Tibial artery (tissue), 4 donors: ENCODE measurements around the gene HLA-DMB.

ENCODE experiments used
- DNase-seq, 2 donors: peaks; one replicate each; pipeline ENCODE4 v3.0.0-alpha.2; 2019
- H3K27ac ChIP-seq, 2 donors: fragments of 200-600 bp; sonication (generic) in 1 of 2; 1 replicate in 1 of 2; 2 replicates in 1 of 2; pipeline ENCODE4 v1.5.1; 2018 to 2019; ENCODE audit warnings: mild to moderate bottlenecking in 1 of 2
- H3K27me3 ChIP-seq, 2 donors: fragments of 200-600 bp; sonication (generic) in 1 of 2; one replicate each; pipeline versions ENCODE4 v1.5.1 to v1.6.0; 2016 to 2019
- H3K36me3 ChIP-seq, 3 donors: fragments of 200-600 bp; sonication (generic) in 2 of 3; one replicate each; pipeline ENCODE4 v1.5.1; 2016 to 2019; ENCODE audit warnings: mild to moderate bottlenecking in 2 of 3
- H3K4me1 ChIP-seq, 4 donors: fragments of 200-600 bp; sonication (generic) in 2 of 4; 1 replicate in 3 of 4; 2 replicates in 1 of 4; pipeline ENCODE4 v1.5.1; 2016 to 2019
- H3K4me3 ChIP-seq, 2 donors: fragments of 200-600 bp; sonication (generic) in 1 of 2; 1 replicate in 1 of 2; 2 replicates in 1 of 2; pipeline ENCODE4 v1.5.1; 2018 to 2019; ENCODE audit warnings: mild to moderate bottlenecking in 2 of 2
- H3K9me3 ChIP-seq, 3 donors: fragments of 200-600 bp; sonication (generic) in 1 of 3; one replicate each; pipeline ENCODE4 v1.5.1; 2016 to 2019
- CTCF ChIP-seq, 2 experiments: fragments of 200-600 bp in 1 of 2; fragments of 450-650 bp in 1 of 2; IDR thresholded peaks; one replicate each; pipeline ENCODE4 v1.5.1; 2017 to 2019; ENCODE audit warnings: antibody characterized with exemption in 2 of 2, mild to moderate bottlenecking in 1 of 2, moderate library complexity in 1 of 2
- intact Hi-C: fragments of 100-400 bp; cut with DNase I; formaldehyde crosslinking; loops from one replicate; pipeline ENCODE4 v1.15.0; 2023; ENCODE audit warnings: low total_unique reads

The HLA-DMB gene

GRCh38 chr6:32950449-32950848, 9.6 kb upstream of the HLA-DMB start:
- DNase-seq, result peak in 1 of 2 donors; percentile 57
- no peak overlapping the region for H3K27ac ChIP-seq
- intact Hi-C loops, result loop anchor here (10.0 kb wide), 1 partner anchor 66 kb away; no protein-coding TSS in a partner anchor
- H3K9me3 ChIP-seq, result peaks cover 0 to 3% (median 0%) of the 10 kb centered on the region in 3 donors
- H3K36me3 ChIP-seq, result no peaks in the 10 kb centered on the region
- no peak overlapping the region for H3K4me3 ChIP-seq
- peaks cover 0 to 11% (median 5%) of the 10 kb centered on the region in 4 donors for H3K4me1 ChIP-seq
- TF ChIP-seq CTCF (IDR thresholded peaks at IDR 0.05), result no peak
- H3K27me3 ChIP-seq, result no peaks in the 10 kb centered on the region

- H3K4me1 ChIP-seq, result peaks cover 0 to 11% (median 5%) of the 10 kb centered on the region in 4 donors
- intact Hi-C loops, result loop anchor here (10.0 kb wide), 1 partner anchor 65 kb away; no protein-coding TSS in a partner anchor
- no peak for DNase-seq
- H3K4me3 ChIP-seq, result no peak overlapping the region
- no peaks in the 10 kb centered on the region for H3K36me3 ChIP-seq
- peaks cover 0 to 3% (median 0%) of the 10 kb centered on the region in 3 donors for H3K9me3 ChIP-seq
- no peak overlapping the region for H3K27ac ChIP-seq
- H3K27me3 ChIP-seq, result peaks cover 0 to 2% of the 10 kb centered on the region in 2 donors
- TF ChIP-seq CTCF (IDR thresholded peaks at IDR 0.05), result no peak
These were observed 9.2 kb upstream of the HLA-DMB start for GRCh38 chr6:32950010-32950409.

GRCh38 chr6:32949113-32949512, 8.3 kb upstream of the HLA-DMB start:
- Histone ChIP-seq H3K4me3 (no peak overlapping the region), H3K27me3 (peaks cover 0 to 3% of the 10 kb centered on the region in 2 donors), H3K4me1 (peaks cover 0 to 11% (median 5%) of the 10 kb centered on the region in 4 donors), H3K9me3 (peaks cover 0 to 3% (median 0%) of the 10 kb centered on the region in 3 donors), H3K27ac (no peak overlapping the region), H3K36me3 (no peaks in the 10 kb centered on the region)
- no peak for DNase-seq
- intact Hi-C loops, result no loop called here
- TF ChIP-seq CTCF (IDR thresholded peaks at IDR 0.05), result no peak

DNA sequence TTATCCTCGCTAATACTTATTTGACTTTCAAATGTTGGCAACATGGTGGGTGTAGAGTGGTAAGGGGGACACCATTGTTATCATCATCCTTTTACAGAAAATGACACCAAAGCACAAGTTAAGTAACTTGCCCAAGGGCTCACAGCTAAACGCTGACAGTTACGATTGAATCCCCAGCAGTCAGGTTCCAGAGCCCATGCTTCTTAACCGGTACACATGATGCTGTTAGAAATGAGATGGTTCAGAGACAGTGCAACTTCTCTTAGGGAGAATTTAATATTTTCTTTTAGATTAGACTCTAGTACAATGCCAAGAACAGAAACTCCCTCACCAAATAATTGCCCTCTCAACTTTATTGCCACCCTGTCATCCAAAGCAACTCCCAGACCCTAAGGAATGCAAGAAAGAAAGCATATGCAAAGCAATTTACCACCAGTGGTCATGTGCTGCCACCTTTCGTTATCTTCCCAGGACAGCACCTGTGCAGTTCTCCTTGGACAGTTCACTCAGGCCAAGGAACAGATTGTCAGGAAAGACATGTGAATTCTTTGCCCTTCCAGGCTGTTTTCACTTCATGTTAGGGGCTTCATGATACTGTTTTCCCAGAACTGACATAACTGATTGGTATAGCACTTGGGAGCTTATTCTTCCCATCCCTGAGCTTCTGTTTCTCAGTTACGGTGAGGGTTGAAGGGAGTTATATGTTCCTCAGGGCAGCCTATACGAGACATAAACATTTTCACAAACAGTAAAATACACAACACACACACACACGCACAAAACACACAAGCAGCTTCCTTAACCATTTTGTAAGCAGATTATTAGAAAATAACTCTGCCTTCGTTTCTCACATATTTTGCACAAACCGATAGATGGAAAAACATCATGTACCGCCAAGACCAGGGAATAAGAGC, 7.0 kb upstream of the HLA-DMB start:
- H3K4me3 ChIP-seq, result no peak overlapping the region
- H3K36me3 ChIP-seq, result no peaks in the 10 kb centered on the region
- peaks cover 0 to 4% (median 1%) of the 10 kb centered on the region in 4 donors for H3K4me1 ChIP-seq
- DNase-seq, result no peak
- TF ChIP-seq CTCF (IDR thresholded peaks at IDR 0.05), result no peak
- intact Hi-C loops, result no loop called here
- H3K27me3 ChIP-seq, result peaks cover 0 to 3% of the 10 kb centered on the region in 2 donors
- peaks cover 0 to 3% (median 0%) of the 10 kb centered on the region in 3 donors for H3K9me3 ChIP-seq
- H3K27ac ChIP-seq, result no peak overlapping the region

DNA sequence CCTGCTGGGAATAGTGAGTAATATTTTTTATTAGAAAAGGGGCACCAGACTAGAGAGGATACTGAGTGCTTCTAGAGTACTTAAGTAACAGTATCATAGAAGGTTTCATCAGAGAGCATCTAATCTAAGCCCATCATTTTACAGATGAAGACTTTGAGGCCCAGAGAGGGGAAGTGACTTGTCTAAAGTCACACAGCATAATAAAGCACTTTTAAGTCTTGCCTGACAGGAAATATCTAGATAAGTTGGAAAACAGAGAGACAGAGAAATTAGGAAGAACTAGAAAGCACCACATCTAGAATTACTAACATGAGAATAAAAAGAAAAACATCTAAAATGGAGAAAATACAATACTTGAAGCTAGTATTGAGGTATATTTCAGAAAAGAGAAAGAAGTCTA, 6.1 kb upstream of the HLA-DMB start:
- no peak for TF ChIP-seq CTCF (IDR thresholded peaks at IDR 0.05)
- Histone ChIP-seq H3K27ac (no peak overlapping the region), H3K27me3 (peaks cover 0 to 3% of the 10 kb centered on the region in 2 donors), H3K9me3 (peaks cover 0 to 3% (median 0%) of the 10 kb centered on the region in 3 donors), H3K4me3 (no peak overlapping the region), H3K4me1 (no peaks in the 10 kb centered on the region), H3K36me3 (no peaks in the 10 kb centered on the region)
- intact Hi-C loops, result no loop called here
- DNase-seq, result no peak
